A549 treated with CpdA at 1 μM for 4 hours (cell line): ENCODE data around the gene PGP. TPM values are rescaled to one million over a fixed set of nuclear protein-coding genes. Genes with fewer than 3 reads are reported as not detected.

Experiments
- total RNA-seq: library from RNA; stranded (reverse); fragments of 200-300 nt; extraction: Qiagen RNA extraction; gene quantifications from 5 replicates; pipeline ENCODE4 v1.2.3, GENCODE V29; 2022; ENCODE audit warnings: low read depth

PGP gene
- 15.8 to 34.8 TPM (median 32.5 TPM) in 5 replicates for total RNA-seq

GRCh38 chr16:2214719-2214968 is at the start of gene PGP:
PGP (minus strand) TSS chr16:2214840; CDS start chr16:2214777, 63 bp downstream.

DNA sequence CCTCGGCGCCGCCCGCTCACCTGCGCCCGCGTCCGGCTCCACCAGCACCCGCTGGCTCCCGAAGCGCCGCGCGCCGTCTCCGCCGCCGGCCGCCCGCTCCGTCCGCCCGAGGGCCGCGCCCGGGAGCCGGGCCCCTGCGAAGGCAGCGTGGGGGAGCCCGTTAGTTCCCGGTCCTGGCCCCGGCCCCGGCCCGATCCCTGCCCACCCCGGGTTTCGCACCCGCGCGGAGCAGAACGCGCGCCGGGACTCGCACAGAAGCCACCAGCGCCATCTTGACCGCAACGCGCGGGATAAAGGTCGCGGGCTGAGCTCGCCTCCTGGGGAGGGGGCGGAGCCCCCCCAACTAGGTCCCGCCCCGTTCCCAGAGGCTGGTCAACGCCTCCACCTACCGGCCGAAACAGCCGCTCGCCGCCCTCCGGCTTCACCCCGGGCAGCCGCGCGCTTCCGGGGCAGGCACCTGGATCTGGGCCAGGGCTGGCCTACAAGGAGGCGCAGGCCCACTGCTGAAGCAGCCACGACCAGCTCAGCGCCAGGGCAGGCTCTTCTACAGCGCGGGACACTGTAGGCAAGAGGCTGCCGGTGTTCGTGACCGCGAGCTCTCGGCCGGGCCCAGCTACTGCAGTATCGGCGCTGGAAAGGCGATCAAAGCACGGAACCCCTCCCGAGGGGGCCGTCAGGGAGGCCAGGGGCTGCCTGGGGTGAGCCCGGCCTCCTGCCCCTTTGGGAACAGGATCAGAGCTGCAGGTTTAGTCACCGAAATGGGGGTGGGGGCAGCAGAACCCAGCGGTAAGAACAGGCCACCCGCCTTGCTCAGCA is 36.9 kb upstream of the PGP start, which contains the start of gene ECI1:
Gene ECI1, minus strand, starts transcription at position 292 of the 816 bp plus-strand sequence. Its CDS starts 21 bp downstream, at position 271.

DNA sequence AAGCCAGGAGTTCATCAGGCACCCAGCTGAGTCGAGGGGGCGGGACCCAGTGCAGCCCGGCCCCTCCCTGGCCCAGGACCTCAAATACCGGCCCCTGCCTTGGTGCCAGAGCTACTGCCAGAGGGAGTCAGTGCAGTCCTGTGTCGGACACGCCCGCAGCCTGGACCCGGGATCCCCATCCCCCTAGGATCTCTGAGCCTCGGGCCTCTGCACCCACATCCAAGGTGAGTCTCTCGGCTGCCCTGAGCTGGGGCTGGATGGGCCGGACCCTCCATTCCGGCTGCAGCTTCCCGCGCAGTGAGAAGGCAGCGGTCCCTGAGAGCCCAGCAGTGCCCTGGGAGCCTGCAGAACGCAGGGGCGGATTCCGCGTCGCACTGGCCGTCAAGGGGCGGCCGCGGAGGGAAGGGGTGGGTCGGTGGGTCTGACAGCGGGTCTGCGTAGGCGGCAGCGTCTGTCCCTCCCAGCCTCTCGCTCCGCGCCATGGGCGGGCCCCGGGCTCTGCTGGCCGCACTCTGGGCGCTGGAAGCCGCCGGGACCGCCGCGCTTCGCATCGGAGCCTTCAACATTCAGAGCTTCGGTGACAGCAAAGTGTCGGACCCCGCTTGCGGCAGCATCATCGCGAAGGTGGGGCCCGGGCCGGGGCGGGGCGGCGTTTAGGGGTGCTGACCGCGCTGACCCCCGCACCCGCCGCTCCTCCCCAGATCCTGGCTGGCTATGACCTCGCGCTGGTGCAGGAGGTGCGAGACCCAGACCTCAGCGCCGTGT is 21.9 kb upstream of the PGP start, which contains the start of gene DNASE1L2:
Gene DNASE1L2, plus strand, starts transcription at position 108 of the 765 bp plus-strand sequence. Its CDS starts 373 bp downstream, at position 481.

DNA sequence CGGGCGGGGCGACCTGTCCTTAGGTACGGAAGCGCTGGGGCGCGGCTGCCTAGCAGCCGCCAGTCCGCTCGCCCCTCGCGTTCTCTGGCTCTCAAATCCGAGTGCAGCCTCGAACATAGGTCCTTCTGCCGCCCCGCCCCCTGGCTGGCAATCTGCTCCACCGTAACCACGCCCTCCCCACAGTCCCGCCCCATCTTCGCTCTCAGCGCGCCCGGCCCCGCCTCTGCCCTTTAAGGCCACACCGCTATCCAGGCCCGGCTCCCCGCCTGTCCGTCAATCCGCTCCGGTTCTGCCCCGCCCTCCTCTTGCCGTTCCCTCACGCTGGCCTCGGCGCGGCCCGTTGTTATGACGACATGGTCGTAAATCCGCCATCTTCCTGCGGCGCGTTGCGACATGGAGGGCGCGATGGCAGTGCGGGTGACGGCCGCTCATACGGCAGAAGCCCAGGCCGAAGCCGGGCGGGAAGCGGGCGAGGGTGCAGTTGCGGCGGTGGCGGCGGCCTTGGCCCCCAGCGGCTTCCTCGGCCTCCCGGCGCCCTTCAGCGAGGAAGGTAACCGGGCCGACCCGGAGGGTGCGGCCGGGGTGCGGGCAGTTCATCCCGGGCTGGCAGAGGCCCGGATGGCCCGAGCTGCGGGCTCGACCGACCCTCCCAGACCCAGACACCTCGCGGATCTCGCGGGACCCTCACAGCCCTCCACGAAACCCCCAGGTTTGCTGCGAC is 8.7 kb upstream of the PGP start, which contains the start of gene E4F1:
Gene E4F1, plus strand, starts transcription at position 371 of the 721 bp plus-strand sequence. Its CDS starts 23 bp downstream, at position 394.

DNA sequence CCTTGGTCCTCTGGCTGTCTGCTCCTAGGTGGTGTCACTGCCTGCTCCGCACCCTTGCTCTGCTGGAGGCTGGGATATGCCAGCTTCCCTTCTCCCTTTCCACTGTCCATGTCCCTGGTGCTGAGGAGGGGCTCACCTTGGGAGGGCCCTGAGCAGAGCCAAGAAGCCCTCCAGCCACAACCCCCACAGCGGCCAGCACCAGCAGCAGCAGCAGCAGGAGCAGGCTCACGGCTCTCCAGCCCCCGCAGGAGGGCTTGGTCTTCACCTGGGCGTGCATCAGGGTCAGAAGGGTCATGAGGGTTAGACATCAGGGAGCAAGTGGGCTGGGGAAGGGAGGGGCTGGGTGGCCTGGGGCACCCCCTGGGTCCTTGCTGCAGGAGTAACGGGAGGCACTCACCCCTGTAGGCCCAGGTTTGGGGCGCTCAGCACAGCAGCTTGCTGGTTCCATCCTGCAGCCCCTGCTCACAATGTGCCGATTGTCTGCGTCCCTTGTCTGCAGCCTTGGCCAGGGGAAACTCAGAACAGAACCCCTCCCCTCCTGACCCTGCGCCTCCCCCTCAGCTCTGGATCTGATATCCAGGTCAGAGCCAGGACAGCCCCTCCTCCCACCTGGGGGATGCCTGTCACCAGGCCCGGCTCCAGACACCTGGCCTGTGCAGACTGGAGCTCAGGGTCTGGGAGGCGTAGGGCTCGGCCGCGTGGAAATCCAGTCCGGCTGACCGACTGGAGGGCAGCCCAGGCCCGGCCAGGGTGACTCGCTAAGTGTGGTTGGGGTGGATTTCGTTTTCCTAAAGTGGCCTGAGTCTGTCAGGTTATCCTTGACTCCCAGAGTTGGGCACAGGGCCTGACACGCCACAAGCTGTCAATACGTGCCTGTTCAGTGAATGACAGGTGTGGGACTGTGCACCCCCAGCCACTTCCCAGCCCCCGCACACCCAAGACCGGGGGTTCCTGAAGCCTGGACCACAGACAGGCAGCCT is 4.0 kb downstream of the PGP start, which contains the start of gene BRICD5:
Gene BRICD5, minus strand, starts transcription at position 478 of the 980 bp plus-strand sequence. Its CDS starts 30 bp downstream, at position 448.

GRCh38 chr16:2205104-2205966 is 9.3 kb downstream of the PGP start, which contains the start of gene MLST8:
MLST8 (plus strand) TSS chr16:2205454; CDS start chr16:2206086, 632 bp downstream.

GRCh38 chr16:2196162-2196980 is 18.3 kb downstream of the PGP start, which contains the start of gene CASKIN1:
CASKIN1 (minus strand) TSS chr16:2196605; CDS start chr16:2196432, 173 bp downstream.

Other genes with a start within 250 kb of the PGP start
- gene RNF151, start 248.0 kb downstream of the PGP start, total RNA-seq = not detected in 5 replicates
- 27.7 to 41.2 TPM (median 34.8 TPM) in 5 replicates for gene TBL3, start 242.8 kb downstream of the PGP start, total RNA-seq
- 0.12 to 0.33 TPM (median 0.25 TPM) in 4 of 5 replicates, not detected in the other for gene NOXO1, start 233.4 kb downstream of the PGP start, total RNA-seq
- 22.5 to 42.5 TPM (median 40.1 TPM) in 5 replicates for gene GFER, start 230.6 kb downstream of the PGP start, total RNA-seq
- 6.3 to 8.3 TPM (median 6.5 TPM) in 5 replicates for gene SYNGR3, start 224.9 kb downstream of the PGP start, total RNA-seq
- gene ZNF598, start 205.0 kb downstream of the PGP start, total RNA-seq = 45.0 to 61.1 TPM (median 54.0 TPM) in 5 replicates
- gene NPW, start 195.1 kb downstream of the PGP start, total RNA-seq = 0.79 to 1.5 TPM (median 1.2 TPM) in 4 of 5 replicates, not detected in the other
- 40.0 to 59.6 TPM (median 58.2 TPM) in 5 replicates for gene NHERF2, start 187.9 kb downstream of the PGP start, total RNA-seq
- 32.1 to 53.3 TPM (median 41.7 TPM) in 5 replicates for gene NTHL1, start 167.0 kb downstream of the PGP start, total RNA-seq
- gene TSC2, start 166.9 kb downstream of the PGP start, total RNA-seq = 31.5 to 46.9 TPM (median 33.4 TPM) in 5 replicates
- 40.0 to 54.4 TPM (median 50.1 TPM) in 5 replicates for gene PKD1, start 78.9 kb downstream of the PGP start, total RNA-seq
- gene RAB26, start 66.2 kb downstream of the PGP start, total RNA-seq = 1.8 to 4.3 TPM (median 4.1 TPM) in 5 replicates
- gene TRAF7, start 59.1 kb downstream of the PGP start, total RNA-seq = 42.3 to 59.0 TPM (median 51.2 TPM) in 5 replicates
- gene CASKIN1, start 18.2 kb downstream of the PGP start, total RNA-seq = 0.44 to 3.9 TPM (median 0.57 TPM) in 5 replicates
- gene MLST8, start 9.4 kb downstream of the PGP start, total RNA-seq = 40.2 to 59.3 TPM (median 49.5 TPM) in 5 replicates
- 4.4 to 7.2 TPM (median 5.3 TPM) in 5 replicates for gene BRICD5, start 4.0 kb downstream of the PGP start, total RNA-seq
- gene E4F1, start 8.8 kb upstream of the PGP start, total RNA-seq = 18.9 to 27.2 TPM (median 22.9 TPM) in 5 replicates
- 1.0 to 1.7 TPM (median 1.3 TPM) in 5 replicates for gene DNASE1L2, start 21.6 kb upstream of the PGP start, total RNA-seq
- gene ECI1, start 36.7 kb upstream of the PGP start, total RNA-seq = 47.8 to 89.4 TPM (median 82.1 TPM) in 5 replicates
- 250 to 296 TPM (median 262 TPM) in 5 replicates for gene RNPS1, start 53.3 kb upstream of the PGP start, total RNA-seq
- gene ABCA3, start 125.9 kb upstream of the PGP start, total RNA-seq = 15.1 to 19.9 TPM (median 16.6 TPM) in 5 replicates
- 20.1 to 24.7 TPM (median 22.5 TPM) in 5 replicates for gene CCNF, start 214.6 kb upstream of the PGP start, total RNA-seq
- 18.3 to 23.7 TPM (median 21.3 TPM) in 5 replicates for gene TEDC2, start 245.3 kb upstream of the PGP start, total RNA-seq